Esophagus squamous epithelium (tissue), 4 donors: Measurements from ENCODE around the gene COX18.

Experiments
- POLR2A ChIP-seq, 4 donors: fragments of 450-650 bp; IDR thresholded peaks; one replicate each; pipeline ENCODE4 v1.6.1; 2017; ENCODE audit warnings: antibody characterized with exemption in 4 of 4, mild to moderate bottlenecking in 4 of 4, moderate library complexity in 3 of 4
- TF ChIP-seq, protein P1 (sequence below), 6 experiments: fragments of 450-650 bp in 4 of 6; fragments of 200-600 bp in 2 of 6; sonication (generic) in 2 of 6; IDR thresholded peaks; one replicate each; pipeline ENCODE4 v1.5.1; 2016 to 2019; ENCODE audit warnings: antibody characterized with exemption in 6 of 6, mild to moderate bottlenecking in 4 of 6, moderate library complexity in 4 of 6

DNA sequence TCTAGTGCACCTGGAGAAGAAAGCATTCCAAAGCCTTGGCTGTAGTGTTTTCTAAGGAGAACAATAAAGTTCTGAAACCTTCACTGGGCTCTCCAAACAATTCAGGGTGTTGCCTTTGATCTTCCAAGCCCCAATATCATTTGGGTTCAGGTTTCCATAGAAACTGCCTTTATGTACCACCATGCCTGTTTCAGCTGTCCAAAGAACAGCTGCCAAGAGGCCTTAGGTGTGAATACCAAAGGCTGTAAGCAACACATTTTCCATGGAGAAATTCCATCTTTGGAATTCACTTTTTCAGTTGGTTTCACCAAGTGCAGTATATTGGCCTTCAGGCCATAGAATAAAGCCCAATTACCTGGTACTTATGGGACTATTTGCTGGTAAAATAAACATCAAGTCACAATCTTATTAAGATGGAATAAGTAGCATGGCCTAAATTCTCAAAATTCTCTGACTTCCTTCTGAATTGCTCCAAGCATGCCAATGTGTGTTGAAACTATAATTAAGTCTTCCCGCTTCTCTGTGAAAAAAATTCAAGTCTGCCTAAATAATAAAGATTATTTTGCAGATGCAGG, 61.9 kb downstream of the COX18 start:
- TF ChIP-seq, protein P1, sequence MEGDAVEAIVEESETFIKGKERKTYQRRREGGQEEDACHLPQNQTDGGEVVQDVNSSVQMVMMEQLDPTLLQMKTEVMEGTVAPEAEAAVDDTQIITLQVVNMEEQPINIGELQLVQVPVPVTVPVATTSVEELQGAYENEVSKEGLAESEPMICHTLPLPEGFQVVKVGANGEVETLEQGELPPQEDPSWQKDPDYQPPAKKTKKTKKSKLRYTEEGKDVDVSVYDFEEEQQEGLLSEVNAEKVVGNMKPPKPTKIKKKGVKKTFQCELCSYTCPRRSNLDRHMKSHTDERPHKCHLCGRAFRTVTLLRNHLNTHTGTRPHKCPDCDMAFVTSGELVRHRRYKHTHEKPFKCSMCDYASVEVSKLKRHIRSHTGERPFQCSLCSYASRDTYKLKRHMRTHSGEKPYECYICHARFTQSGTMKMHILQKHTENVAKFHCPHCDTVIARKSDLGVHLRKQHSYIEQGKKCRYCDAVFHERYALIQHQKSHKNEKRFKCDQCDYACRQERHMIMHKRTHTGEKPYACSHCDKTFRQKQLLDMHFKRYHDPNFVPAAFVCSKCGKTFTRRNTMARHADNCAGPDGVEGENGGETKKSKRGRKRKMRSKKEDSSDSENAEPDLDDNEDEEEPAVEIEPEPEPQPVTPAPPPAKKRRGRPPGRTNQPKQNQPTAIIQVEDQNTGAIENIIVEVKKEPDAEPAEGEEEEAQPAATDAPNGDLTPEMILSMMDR (IDR thresholded peaks at IDR 0.05): no peak
- no peak for TF ChIP-seq POLR2A (IDR thresholded peaks at IDR 0.05)
